Activated CD4-positive, alpha-beta T cell treated with anti-CD3 and anti-CD28 coated beads for 1 hour (primary cell): ENCODE data around the gene CHML.

Experiments
- DNase-seq: peaks from one replicate; pipeline ENCODE4 v3.0.0-alpha.2; 2020

The CHML gene

GRCh38 chr1:241615043-241615974 lies 24.9 kb downstream of the CHML start:
- no peak for DNase-seq

DNA sequence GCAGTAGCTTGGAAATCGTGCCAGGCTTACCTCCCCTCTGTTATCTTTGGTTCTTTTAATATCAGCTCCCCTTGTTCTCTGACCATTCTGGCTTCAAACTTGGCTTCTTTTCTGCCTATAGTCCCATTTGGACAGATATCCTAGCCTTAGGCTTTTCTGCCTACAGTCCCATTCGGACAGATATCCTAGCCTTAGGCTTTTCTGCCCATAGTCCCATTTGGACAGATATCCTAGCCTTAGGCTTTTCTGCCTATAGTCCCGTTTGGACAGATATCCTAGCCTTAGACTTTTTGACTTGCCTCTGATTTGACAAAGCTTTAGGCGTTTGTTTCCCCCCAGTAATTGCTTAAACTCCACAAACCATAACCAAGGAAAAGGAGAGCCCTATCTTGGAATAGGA lies 25.6 kb downstream of the CHML start:
- DNase-seq: no peak

- no peak for DNase-seq
Observed at GRCh38 chr1:241614144-241614543, 26.0 kb downstream of the CHML start.

GRCh38 chr1:241612533-241613477 lies 27.4 kb downstream of the CHML start:
- DNase-seq: no peak

- DNase-seq: no peak
Observed at GRCh38 chr1:241611736-241612135, 28.4 kb downstream of the CHML start.

DNA sequence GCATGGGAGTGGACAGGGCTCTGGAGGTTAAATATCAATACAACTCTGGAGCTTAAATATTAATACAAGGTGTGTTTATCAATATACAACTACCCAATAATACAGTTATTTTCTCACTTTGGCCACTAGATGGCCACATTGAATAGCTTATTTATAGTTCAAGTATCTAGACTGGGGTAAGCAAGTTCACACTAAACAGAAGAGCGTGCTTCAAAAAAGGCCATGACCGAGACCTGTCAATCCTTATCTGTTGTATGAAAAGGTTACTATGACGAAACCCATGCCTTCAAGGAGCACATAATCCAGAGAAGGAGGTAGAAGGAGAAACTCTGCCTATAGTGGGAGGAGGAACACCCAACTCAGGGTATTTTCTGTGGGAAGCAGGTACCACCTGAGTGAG lies 29.1 kb downstream of the CHML start:
- DNase-seq: no peak

- no peak for DNase-seq
Observed at GRCh38 chr1:241610056-241610815, 29.9 kb downstream of the CHML start.

DNA sequence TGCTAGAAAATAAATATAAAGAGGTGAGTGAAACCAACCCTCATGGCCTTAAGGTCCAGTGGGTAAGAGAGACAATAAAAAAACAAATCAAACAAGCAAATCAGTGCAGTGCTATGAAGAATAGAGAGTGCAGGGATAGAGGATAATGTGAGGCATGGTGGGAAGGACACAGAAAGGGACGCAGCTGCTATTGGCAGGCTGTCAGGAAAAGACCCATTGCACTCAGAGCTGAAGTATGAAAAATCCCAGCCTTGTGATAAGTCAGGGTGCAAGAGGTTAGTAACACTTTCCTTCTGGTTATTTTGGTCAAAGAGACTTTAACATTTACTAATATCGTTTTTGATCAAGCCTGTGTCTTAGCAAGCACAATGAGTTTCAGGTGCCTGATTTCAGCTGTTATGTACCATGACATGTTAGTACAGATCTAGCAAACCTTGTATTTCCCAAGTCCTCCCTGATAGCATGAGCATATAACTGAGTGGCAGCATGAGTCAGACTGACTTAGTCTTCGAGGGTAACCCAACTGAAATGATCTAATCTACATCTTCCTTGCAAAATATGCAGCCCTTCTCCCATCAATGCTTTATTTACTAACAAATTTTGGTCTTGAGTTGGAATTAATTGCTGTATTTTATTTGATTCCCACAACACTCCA lies 31.7 kb downstream of the CHML start:
- no peak for DNase-seq

GRCh38 chr1:241607497-241607896 lies 32.7 kb downstream of the CHML start:
- no peak for DNase-seq

- no peak for DNase-seq
Observed at GRCh38 chr1:241606544-241606943, 33.6 kb downstream of the CHML start.

DNA sequence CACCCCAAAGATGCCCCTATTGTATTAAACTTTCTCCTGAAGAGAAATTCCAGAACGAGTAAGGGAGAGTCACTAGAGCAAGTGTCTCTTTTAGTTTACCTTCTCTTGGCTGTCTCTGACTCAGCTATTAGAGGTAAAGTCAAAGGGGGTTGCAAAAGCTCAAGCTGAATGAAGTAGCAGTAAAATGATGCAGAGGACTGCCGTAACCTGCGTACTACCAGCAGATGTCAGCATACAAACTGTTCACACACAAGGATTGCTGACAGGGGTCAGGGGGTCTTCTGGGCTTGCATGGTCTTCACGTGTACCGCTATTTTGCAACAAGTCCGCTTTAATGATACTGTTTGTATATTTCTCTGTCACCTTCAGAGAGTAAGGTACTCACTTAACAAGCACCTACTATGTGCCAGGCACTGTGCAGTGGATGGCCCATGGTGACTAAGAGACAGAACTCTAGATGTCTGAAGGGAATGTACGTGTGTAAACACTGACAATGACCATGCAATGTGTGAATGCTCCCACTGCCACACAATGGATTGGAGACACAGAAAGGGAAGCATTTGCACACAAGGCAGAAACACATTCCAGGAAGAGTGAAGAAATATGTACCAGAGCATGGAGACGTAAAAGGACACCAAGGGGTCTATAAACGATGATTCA lies 34.9 kb downstream of the CHML start:
- no peak for DNase-seq

GRCh38 chr1:241603731-241604245 lies 36.4 kb downstream of the CHML start:
- DNase-seq: no peak

DNA sequence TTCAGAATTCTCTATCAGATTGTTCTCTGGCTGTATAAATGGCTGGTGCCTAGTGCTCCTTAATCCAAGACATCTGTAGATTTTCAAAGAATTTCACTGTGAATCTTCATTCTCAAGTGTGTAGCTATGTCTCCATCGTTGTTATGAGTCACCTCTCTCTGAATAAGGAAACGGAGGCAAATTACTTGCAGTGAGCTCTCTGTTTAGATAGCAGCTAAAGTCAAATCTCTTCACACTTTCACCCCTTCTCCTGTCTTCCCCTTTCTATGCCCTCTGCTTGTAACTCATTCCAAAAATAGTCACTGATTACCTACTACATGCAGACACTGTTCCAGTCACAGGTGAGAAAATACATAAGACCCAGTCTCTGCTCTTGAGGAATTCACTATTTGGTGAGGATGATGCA lies 39.7 kb downstream of the CHML start:
- DNase-seq: no peak

DNA sequence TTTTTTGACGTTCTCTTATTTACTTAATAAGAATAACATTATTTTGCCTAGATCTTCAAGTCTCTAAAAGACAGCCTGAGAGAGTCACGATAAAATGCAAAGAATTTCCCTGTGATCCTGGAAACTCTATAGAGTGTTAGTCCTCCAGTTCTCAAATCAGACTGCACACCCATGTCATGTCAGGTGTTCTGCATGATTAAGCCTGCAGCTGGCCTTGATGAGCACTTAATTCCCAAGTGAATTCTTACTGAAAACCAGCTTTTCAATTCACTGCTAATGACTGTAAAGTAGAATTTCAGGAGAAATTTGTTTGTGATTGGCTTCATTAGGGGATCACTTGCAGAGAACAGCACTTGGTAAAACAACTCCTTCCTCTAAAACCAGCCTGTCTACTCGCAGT lies 41.9 kb downstream of the CHML start:
- DNase-seq: no peak

DNA sequence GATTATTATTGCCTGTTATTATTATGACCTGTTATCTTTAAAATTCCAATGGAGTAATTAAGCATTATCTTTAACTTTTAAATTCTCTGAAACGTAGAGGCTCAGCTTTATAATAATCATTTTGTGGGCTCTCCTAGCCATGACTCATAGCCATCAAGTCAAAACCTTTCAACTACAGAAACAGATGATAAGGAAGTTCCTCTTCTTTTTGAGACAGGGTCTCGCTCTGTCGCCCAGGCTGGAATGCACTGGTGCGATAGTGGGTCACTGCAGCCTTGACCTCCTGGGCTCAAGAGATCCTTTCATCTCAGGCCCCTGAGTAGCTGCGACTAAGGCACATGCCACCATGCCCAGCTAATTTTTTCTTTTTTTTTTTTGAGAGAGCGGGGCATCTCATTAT lies 43.5 kb downstream of the CHML start:
- no peak for DNase-seq

DNA sequence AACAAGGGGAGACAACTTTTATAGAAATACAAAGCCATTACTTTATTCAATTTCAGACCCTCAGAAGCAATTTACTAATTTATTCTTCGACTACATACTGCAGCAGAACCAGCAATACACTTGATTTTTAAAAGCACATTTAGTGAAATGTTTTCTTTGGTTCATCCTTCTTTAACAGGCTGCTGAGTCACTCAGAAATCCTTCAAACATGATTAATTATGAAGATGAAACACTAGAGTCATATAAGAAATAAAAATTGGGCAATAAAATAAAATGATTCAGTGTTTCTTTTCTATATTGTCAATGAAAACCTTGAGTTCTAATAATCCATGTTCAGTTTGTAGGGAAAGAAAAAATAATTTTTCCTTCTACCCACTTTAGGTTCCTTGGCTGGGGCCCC lies 47.0 kb downstream of the CHML start:
- no peak for DNase-seq

DNA sequence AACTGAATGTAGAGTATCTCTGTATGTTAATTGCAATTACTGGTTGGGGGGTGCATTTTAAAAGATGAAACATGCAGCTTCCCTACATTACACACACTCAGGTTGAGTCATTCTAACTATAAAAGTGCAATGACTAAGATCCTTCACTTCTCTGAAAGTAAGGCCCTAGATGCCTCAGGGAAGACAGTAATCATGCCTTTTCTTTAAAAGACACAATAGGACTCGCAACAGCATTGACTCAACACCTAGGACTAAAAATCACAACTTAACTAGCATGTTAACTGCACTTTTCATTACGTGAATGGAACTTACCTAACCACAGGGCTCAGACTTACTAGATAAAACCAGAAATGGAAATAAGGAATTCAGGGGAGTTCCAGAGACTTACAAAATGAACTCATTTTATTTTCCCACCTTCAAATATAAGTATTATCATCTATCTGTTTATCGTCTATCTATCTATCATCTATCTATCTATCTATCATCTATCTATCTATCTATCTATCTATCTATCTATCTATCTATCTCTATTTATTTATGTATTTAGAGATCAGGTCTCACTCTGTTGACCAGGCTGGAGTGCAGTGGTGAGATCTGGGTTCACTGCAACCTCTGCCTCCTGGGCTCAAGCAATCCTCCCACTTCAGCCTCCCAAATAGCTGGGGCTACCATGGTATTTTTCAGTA lies 47.8 kb downstream of the CHML start:
- DNase-seq: no peak

- no peak for DNase-seq
Observed at GRCh38 chr1:241591736-241592135, 48.4 kb downstream of the CHML start.

- DNase-seq: no peak
Observed at GRCh38 chr1:241591317-241591716, 48.9 kb downstream of the CHML start.

DNA sequence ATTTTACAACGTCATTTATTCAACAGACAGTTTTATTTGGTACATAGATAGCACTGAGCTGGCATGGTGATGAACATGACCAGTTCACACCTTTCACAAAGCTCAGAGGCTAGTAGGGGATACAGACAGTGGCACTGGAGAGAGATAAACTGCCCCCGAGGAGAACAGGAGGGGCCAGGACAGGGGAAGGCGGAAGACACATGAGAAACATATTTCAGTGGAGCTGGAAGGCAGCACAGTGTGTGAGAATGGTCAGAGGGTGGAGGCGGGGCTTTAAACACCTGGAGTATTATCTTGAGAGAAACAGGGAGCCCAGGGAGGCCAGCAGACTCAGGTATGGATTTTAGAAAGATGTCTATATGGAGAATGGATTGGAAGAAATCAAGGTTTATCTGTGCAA lies 49.5 kb downstream of the CHML start:
- DNase-seq: no peak
